Measurements from ENCODE around the gene DCAF8L2. TPM values are rescaled to one million over a fixed set of nuclear protein-coding genes. Genes with fewer than 3 reads are reported as not detected.

DCAF8L2 gene
- total RNA-seq, 4 donors from 2014 or later = 0.23 TPM; not detected in 3

- Histone ChIP-seq H3K27ac (no peak overlapping the region), H3K9me3 (no peaks in the 10 kb centered on the region), H3K36me3 (no peaks in the 10 kb centered on the region), H3K4me1 (no peaks in the 10 kb centered on the region), H3K27me3 (no peaks in the 10 kb centered on the region), H3K4me3 (no peak overlapping the region)
- ATAC-seq = no peak
- no peak for TF ChIP-seq POLR2AphosphoS5 (IDR thresholded peaks at IDR 0.05)
- TF ChIP-seq POLR2A (IDR thresholded peaks at IDR 0.05) = no peak
- no peak for TF ChIP-seq EP300 (IDR thresholded peaks at IDR 0.05)
- no peak for TF ChIP-seq CTCF (IDR thresholded peaks at IDR 0.05)
- WGBS, 2 donors (ENCODE audit: low coverage in 1 of 2) = 61 to 71% methylated on average over 2 of the region's 2 CpGs
These were observed 7.4 kb downstream of the DCAF8L2 start for GRCh38 chrX:27597508-27597907.

- H3K4me1 ChIP-seq = no peaks in the 10 kb centered on the region
- H3K27me3 ChIP-seq = no peaks in the 10 kb centered on the region
- H3K27ac ChIP-seq = no peak overlapping the region
- H3K36me3 ChIP-seq = no peaks in the 10 kb centered on the region
- H3K4me3 ChIP-seq = no peak overlapping the region
- H3K9me3 ChIP-seq = no peaks in the 10 kb centered on the region
- ATAC-seq = no peak
- WGBS, 2 donors (ENCODE audit: low coverage in 1 of 2) = 44 to 55% methylated on average over 2 to 6 of the region's 9 CpGs
- no peak for TF ChIP-seq POLR2A (IDR thresholded peaks at IDR 0.05)
- TF ChIP-seq CTCF (IDR thresholded peaks at IDR 0.05) = no peak
- TF ChIP-seq EP300 (IDR thresholded peaks at IDR 0.05) = no peak
- TF ChIP-seq POLR2AphosphoS5 (IDR thresholded peaks at IDR 0.05) = no peak
These were observed 8.2 kb downstream of the DCAF8L2 start for GRCh38 chrX:27598312-27598711.

GRCh38 chrX:27599928-27600327 is 9.8 kb downstream of the DCAF8L2 start:
- H3K27ac ChIP-seq = no peak overlapping the region
- WGBS, 2 donors (ENCODE audit: low coverage in 1 of 2) = 50 to 63% methylated on average over 3 to 4 of the region's 4 CpGs
- H3K4me1 ChIP-seq = no peaks in the 10 kb centered on the region
- no peaks in the 10 kb centered on the region for H3K9me3 ChIP-seq
- ATAC-seq = no peak
- TF ChIP-seq EP300 (IDR thresholded peaks at IDR 0.05) (no peak), CTCF (IDR thresholded peaks at IDR 0.05) (no peak), POLR2A (IDR thresholded peaks at IDR 0.05) (no peak), POLR2AphosphoS5 (IDR thresholded peaks at IDR 0.05) (no peak)
- H3K36me3 ChIP-seq = no peaks in the 10 kb centered on the region
- no peaks in the 10 kb centered on the region for H3K27me3 ChIP-seq
- no peak overlapping the region for H3K4me3 ChIP-seq

GRCh38 chrX:27600686-27601085 is 10.5 kb downstream of the DCAF8L2 start:
- no peaks in the 10 kb centered on the region for H3K27me3 ChIP-seq
- no peaks in the 10 kb centered on the region for H3K9me3 ChIP-seq
- no peaks in the 10 kb centered on the region for H3K36me3 ChIP-seq
- no peak for ATAC-seq
- H3K4me1 ChIP-seq = no peaks in the 10 kb centered on the region
- no peak overlapping the region for H3K4me3 ChIP-seq
- WGBS, 2 donors (ENCODE audit: low coverage in 1 of 2) = 48 to 62% methylated on average over 2 of the region's 2 CpGs
- TF ChIP-seq POLR2A (IDR thresholded peaks at IDR 0.05) (no peak), EP300 (IDR thresholded peaks at IDR 0.05) (no peak), CTCF (IDR thresholded peaks at IDR 0.05) (no peak), POLR2AphosphoS5 (IDR thresholded peaks at IDR 0.05) (no peak)
- H3K27ac ChIP-seq = no peak overlapping the region

- 70 to 80% methylated on average over 3 to 4 of the region's 4 CpGs for WGBS, 2 donors (ENCODE audit: low coverage in 1 of 2)
- Histone ChIP-seq H3K9me3 (no peaks in the 10 kb centered on the region), H3K27me3 (no peaks in the 10 kb centered on the region), H3K4me1 (no peaks in the 10 kb centered on the region), H3K4me3 (no peak overlapping the region), H3K27ac (no peak overlapping the region), H3K36me3 (no peaks in the 10 kb centered on the region)
- TF ChIP-seq POLR2A (IDR thresholded peaks at IDR 0.05) (no peak), CTCF (IDR thresholded peaks at IDR 0.05) (no peak), POLR2AphosphoS5 (IDR thresholded peaks at IDR 0.05) (no peak), EP300 (IDR thresholded peaks at IDR 0.05) (no peak)
- ATAC-seq = no peak
These were observed 18.5 kb downstream of the DCAF8L2 start for GRCh38 chrX:27608671-27609070.
